ENCODE measurements around the gene CHIT1. TPM values are rescaled to one million over a fixed set of nuclear protein-coding genes. Genes with fewer than 3 reads are reported as not detected.

The CHIT1 gene
- total and polyA plus RNA-seq, 8 donors = 0.05 to 0.38 (median 0.24) TPM

GRCh38 chr1:203180611-203181330 is 48.7 kb downstream of the CHIT1 start:
- FAIRE-seq (no peak), DNase-seq (no peak), ATAC-seq (no peak)
- TF ChIP-seq CTCF (IDR thresholded peaks at IDR 0.05) = no peak
- Histone ChIP-seq H3K27me3 (no peaks in the 10 kb centered on the region), H3K9me3 (no peaks in the 10 kb centered on the region), H3K4me3 (no peak overlapping the region), H3K4me1 (no peaks in the 10 kb centered on the region), H3K36me3 (no peaks in the 10 kb centered on the region), H3K27ac (no peak overlapping the region)
- intact Hi-C loops (cut with DNase I) = no loop called here
- 67 to 84% methylated on average over 11 of the region's 11 CpGs for WGBS, 2 donors

- Histone ChIP-seq H3K4me3 (no peak overlapping the region), H3K27ac (no peak overlapping the region), H3K36me3 (no peaks in the 10 kb centered on the region), H3K9me3 (no peaks in the 10 kb centered on the region), H3K4me1 (no peaks in the 10 kb centered on the region), H3K27me3 (no peaks in the 10 kb centered on the region)
- FAIRE-seq (no peak), ATAC-seq (no peak), DNase-seq (no peak)
- 83 to 86% methylated on average over 10 of the region's 10 CpGs for WGBS, 2 donors
- intact Hi-C loops (cut with DNase I) = no loop called here
- no peak for TF ChIP-seq CTCF (IDR thresholded peaks at IDR 0.05)
Measured at GRCh38 chr1:203179667-203180005, 49.8 kb downstream of the CHIT1 start.

- H3K36me3 ChIP-seq = no peaks in the 10 kb centered on the region
- ATAC-seq (peak in 2 of 4 donors; percentile 50 to 65), DNase-seq (peak in 1 of 6 donors; percentile 29), FAIRE-seq (no peak)
- H3K27ac ChIP-seq = no peak overlapping the region
- 67 to 74% methylated on average over 14 of the region's 14 CpGs for WGBS, 2 donors
- H3K4me1 ChIP-seq = no peaks in the 10 kb centered on the region
- no peaks in the 10 kb centered on the region for H3K9me3 ChIP-seq
- H3K27me3 ChIP-seq = no peaks in the 10 kb centered on the region
- intact Hi-C loops (cut with DNase I) = no loop called here
- H3K4me3 ChIP-seq = no peak overlapping the region
- no peak for TF ChIP-seq CTCF (IDR thresholded peaks at IDR 0.05)
Measured at GRCh38 chr1:203178821-203179666, 50.4 kb downstream of the CHIT1 start.

- DNase-seq (peak in 1 of 6 donors; percentile 15), ATAC-seq (no peak), FAIRE-seq (no peak)
- TF ChIP-seq CTCF (IDR thresholded peaks at IDR 0.05) = no peak
- Histone ChIP-seq H3K4me1 (no peaks in the 10 kb centered on the region), H3K27me3 (no peaks in the 10 kb centered on the region), H3K4me3 (no peak overlapping the region), H3K36me3 (no peaks in the 10 kb centered on the region), H3K27ac (no peak overlapping the region), H3K9me3 (no peaks in the 10 kb centered on the region)
- 63 to 65% methylated on average over 5 of the region's 5 CpGs for WGBS, 2 donors
- intact Hi-C loops (cut with DNase I) = no loop called here
Measured at GRCh38 chr1:203178083-203178482, 51.4 kb downstream of the CHIT1 start.
